Neural cell (in vitro differentiated cells): ENCODE measurements around the gene RCOR3. TPM values are rescaled to one million over a fixed set of nuclear protein-coding genes. Genes with fewer than 3 reads are reported as not detected.

Experiments
- H2AFZ ChIP-seq: fragments of 200-600, 300-800 bp; sonication (generic), shearing (Covaris generic); 2 replicates; pipeline ENCODE4 v1.6.0; 2014; ENCODE audit warnings: low read depth, mild to moderate bottlenecking, antibody characterized with exemption, low read length, moderate library complexity
- H3F3A ChIP-seq: fragments of 200-600 bp; shearing (Covaris generic); 2 replicates; pipeline ENCODE4 v1.6.1; 2016; ENCODE audit warnings: mild to moderate bottlenecking, moderate library complexity, mixed read lengths, antibody characterized with exemption, low read length; ENCODE audit not compliant: insufficient read depth, poor library complexity, severe bottlenecking
- H3K27ac ChIP-seq: fragments of 200-600, 300-800 bp; sonication (generic), shearing (Covaris generic); 2 replicates; pipeline ENCODE4 v1.5.1; 2014; ENCODE audit warnings: mild to moderate bottlenecking, low read length, moderate library complexity
- H3K27me3 ChIP-seq: fragments of 300-800, 200-600 bp; sonication (generic), shearing (Covaris generic); 2 replicates; pipeline ENCODE4 v1.6.0; 2014; ENCODE audit warnings: mild to moderate bottlenecking, low read depth, low read length, moderate library complexity; ENCODE audit not compliant: insufficient read depth
- H3K36me3 ChIP-seq: fragments of 300-800, 200-600 bp; sonication (generic), shearing (Covaris generic); 2 replicates; pipeline ENCODE4 v1.5.1; 2014; ENCODE audit warnings: mild to moderate bottlenecking, antibody characterized with exemption, low read length, moderate library complexity; ENCODE audit not compliant: insufficient read depth
- H3K4me2 ChIP-seq: fragments of 300-800, 200-600 bp; sonication (generic), shearing (Covaris generic); 2 replicates; pipeline ENCODE4 v1.6.0; 2014; ENCODE audit warnings: mild to moderate bottlenecking, low read length
- H3K4me3 ChIP-seq: fragments of 300-800, 200-600 bp; sonication (generic), shearing (Covaris generic); 2 replicates; pipeline ENCODE4 v1.5.1; 2014; ENCODE audit warnings: mild to moderate bottlenecking, low read length, moderate library complexity
- H3K79me2 ChIP-seq: fragments of 200-600 bp; shearing (Covaris generic); replicated peaks from 2 replicates; pipeline ENCODE4 v1.6.0; 2014; ENCODE audit warnings: mild to moderate bottlenecking, low read length, moderate library complexity; ENCODE audit not compliant: insufficient read depth
- H3K9ac ChIP-seq: fragments of 300-800, 200-600 bp; sonication (generic), shearing (Covaris generic); 2 replicates; pipeline ENCODE4 v1.6.1; 2016; ENCODE audit warnings: mild to moderate bottlenecking, low read length, mixed read lengths
- H3K9me2 ChIP-seq: fragments of 200-600 bp; shearing (Covaris generic); 2 replicates; pipeline ENCODE4 v1.6.1; 2016; ENCODE audit warnings: mild to moderate bottlenecking, low read length, mixed read lengths; ENCODE audit not compliant: insufficient read depth
- H3K9me3 ChIP-seq: fragments of 200-600, 300-800 bp; sonication (generic), shearing (Covaris generic); 2 replicates; pipeline ENCODE4 v1.6.1; 2016; ENCODE audit warnings: mild to moderate bottlenecking, mixed run types, low read length, moderate library complexity, mixed read lengths
- H4K20me1 ChIP-seq: fragments of 200-600 bp; shearing (Covaris generic); 2 replicates; pipeline ENCODE4 v1.6.1; 2016; ENCODE audit warnings: mild to moderate bottlenecking, mixed run types; ENCODE audit not compliant: insufficient read depth
- EP300 ChIP-seq: fragments of 450-650 bp; conservative IDR thresholded peaks from 2 replicates; pipeline ENCODE4 v1.6.1; 2014; ENCODE audit warnings: antibody characterized with exemption, mild to moderate bottlenecking, moderate library complexity; ENCODE audit not compliant: poor library complexity, severe bottlenecking
- EZH2 ChIP-seq: fragments of 200-600, 300-800 bp; shearing (Covaris generic), sonication (generic); IDR thresholded peaks from 2 replicates; pipeline ENCODE4 v1.6.1; 2014; ENCODE audit warnings: antibody characterized with exemption, low read length, borderline replicate concordance, mild to moderate bottlenecking; ENCODE audit not compliant: insufficient read depth, poor library complexity, severe bottlenecking
- MXI1 ChIP-seq: fragments of 450-650 bp; conservative IDR thresholded peaks from 2 replicates; pipeline ENCODE4 v1.6.1; 2014; ENCODE audit warnings: antibody characterized with exemption, mild to moderate bottlenecking; ENCODE audit not compliant: poor library complexity, severe bottlenecking
- POLR2AphosphoS5 ChIP-seq: IDR thresholded peaks from 2 replicates; pipeline ENCODE4 v1.6.1; 2012
- RAD21 ChIP-seq: fragments of 450-650 bp; conservative IDR thresholded peaks from 2 replicates; pipeline ENCODE4 v1.6.1; 2014; ENCODE audit warnings: antibody characterized with exemption, mild to moderate bottlenecking, moderate library complexity
- SMC3 ChIP-seq: fragments of 450-650 bp; conservative IDR thresholded peaks from 2 replicates; pipeline ENCODE4 v1.6.1; 2014; ENCODE audit warnings: antibody characterized with exemption, mild to moderate bottlenecking, moderate library complexity; ENCODE audit not compliant: poor library complexity
- TAF1 ChIP-seq: IDR thresholded peaks from 2 replicates; pipeline ENCODE4 v1.6.1; 2012; ENCODE audit warnings: low read depth
- polyA plus RNA-seq: library from polyadenylated mRNA; depleted of rRNA; stranded (reverse); fragments of >200 nt; gene quantifications from 2 replicates; pipeline ENCODE4 v1.2.3, GENCODE V29; 2014
- TF ChIP-seq, protein P1 (sequence below): IDR thresholded peaks from 2 replicates; pipeline ENCODE4 v1.6.1; 2012; ENCODE audit warnings: borderline replicate concordance
- TF ChIP-seq, protein P2 (sequence below): fragments of 450-650 bp; IDR thresholded peaks from 2 replicates; pipeline ENCODE4 v1.5.1; 2014; ENCODE audit warnings: antibody characterized with exemption, mild to moderate bottlenecking, moderate library complexity; ENCODE audit not compliant: poor library complexity, severe bottlenecking

The RCOR3 gene
- polyA plus RNA-seq, 1 donor from 2014 or later = 61.6 TPM

- no peak overlapping the region for H3K9ac ChIP-seq
- H3K9me3 ChIP-seq = no peaks in the 10 kb centered on the region
- no peaks in the 10 kb centered on the region for H3K79me2 ChIP-seq
- TF ChIP-seq EZH2 = no peak
- TF ChIP-seq POLR2AphosphoS5 = no peak
- TF ChIP-seq EP300 = no peak
- TF ChIP-seq RAD21 = no peak
- no peak for TF ChIP-seq TAF1
- TF ChIP-seq, protein P1, sequence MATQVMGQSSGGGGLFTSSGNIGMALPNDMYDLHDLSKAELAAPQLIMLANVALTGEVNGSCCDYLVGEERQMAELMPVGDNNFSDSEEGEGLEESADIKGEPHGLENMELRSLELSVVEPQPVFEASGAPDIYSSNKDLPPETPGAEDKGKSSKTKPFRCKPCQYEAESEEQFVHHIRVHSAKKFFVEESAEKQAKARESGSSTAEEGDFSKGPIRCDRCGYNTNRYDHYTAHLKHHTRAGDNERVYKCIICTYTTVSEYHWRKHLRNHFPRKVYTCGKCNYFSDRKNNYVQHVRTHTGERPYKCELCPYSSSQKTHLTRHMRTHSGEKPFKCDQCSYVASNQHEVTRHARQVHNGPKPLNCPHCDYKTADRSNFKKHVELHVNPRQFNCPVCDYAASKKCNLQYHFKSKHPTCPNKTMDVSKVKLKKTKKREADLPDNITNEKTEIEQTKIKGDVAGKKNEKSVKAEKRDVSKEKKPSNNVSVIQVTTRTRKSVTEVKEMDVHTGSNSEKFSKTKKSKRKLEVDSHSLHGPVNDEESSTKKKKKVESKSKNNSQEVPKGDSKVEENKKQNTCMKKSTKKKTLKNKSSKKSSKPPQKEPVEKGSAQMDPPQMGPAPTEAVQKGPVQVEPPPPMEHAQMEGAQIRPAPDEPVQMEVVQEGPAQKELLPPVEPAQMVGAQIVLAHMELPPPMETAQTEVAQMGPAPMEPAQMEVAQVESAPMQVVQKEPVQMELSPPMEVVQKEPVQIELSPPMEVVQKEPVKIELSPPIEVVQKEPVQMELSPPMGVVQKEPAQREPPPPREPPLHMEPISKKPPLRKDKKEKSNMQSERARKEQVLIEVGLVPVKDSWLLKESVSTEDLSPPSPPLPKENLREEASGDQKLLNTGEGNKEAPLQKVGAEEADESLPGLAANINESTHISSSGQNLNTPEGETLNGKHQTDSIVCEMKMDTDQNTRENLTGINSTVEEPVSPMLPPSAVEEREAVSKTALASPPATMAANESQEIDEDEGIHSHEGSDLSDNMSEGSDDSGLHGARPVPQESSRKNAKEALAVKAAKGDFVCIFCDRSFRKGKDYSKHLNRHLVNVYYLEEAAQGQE = no peak
- no peak for TF ChIP-seq SMC3
- TF ChIP-seq, protein P2, sequence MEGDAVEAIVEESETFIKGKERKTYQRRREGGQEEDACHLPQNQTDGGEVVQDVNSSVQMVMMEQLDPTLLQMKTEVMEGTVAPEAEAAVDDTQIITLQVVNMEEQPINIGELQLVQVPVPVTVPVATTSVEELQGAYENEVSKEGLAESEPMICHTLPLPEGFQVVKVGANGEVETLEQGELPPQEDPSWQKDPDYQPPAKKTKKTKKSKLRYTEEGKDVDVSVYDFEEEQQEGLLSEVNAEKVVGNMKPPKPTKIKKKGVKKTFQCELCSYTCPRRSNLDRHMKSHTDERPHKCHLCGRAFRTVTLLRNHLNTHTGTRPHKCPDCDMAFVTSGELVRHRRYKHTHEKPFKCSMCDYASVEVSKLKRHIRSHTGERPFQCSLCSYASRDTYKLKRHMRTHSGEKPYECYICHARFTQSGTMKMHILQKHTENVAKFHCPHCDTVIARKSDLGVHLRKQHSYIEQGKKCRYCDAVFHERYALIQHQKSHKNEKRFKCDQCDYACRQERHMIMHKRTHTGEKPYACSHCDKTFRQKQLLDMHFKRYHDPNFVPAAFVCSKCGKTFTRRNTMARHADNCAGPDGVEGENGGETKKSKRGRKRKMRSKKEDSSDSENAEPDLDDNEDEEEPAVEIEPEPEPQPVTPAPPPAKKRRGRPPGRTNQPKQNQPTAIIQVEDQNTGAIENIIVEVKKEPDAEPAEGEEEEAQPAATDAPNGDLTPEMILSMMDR = no peak
- TF ChIP-seq MXI1 = no peak
- no peak overlapping the region for H3K27ac ChIP-seq
- no peak overlapping the region for H3K4me2 ChIP-seq
- H3K36me3 ChIP-seq = no peaks in the 10 kb centered on the region
- H3K4me3 ChIP-seq = no peak overlapping the region
- no peaks in the 10 kb centered on the region for H3K27me3 ChIP-seq
- no peaks in the 10 kb centered on the region for H4K20me1 ChIP-seq
- no peaks in the 10 kb centered on the region for H3K9me2 ChIP-seq
- no peak overlapping the region for H2AFZ ChIP-seq
- no peaks in the 10 kb centered on the region for H3F3A ChIP-seq
Measured at GRCh38 chr1:211333906-211334305, 74.7 kb downstream of the RCOR3 start.

- TF ChIP-seq, protein P1 = no peak
Measured at GRCh38 chr1:211334986-211335385, 75.8 kb downstream of the RCOR3 start.

More at GRCh38 chr1:211334986-211335385, 75.8 kb downstream of the RCOR3 start:
- H3K27me3 ChIP-seq = no peaks in the 10 kb centered on the region
- H2AFZ ChIP-seq = no peak overlapping the region
- no peak overlapping the region for H3K4me2 ChIP-seq
- H3K4me3 ChIP-seq = no peak overlapping the region
- no peaks in the 10 kb centered on the region for H3F3A ChIP-seq
- H3K79me2 ChIP-seq = no peaks in the 10 kb centered on the region
- H3K9ac ChIP-seq = no peak overlapping the region
- no peaks in the 10 kb centered on the region for H3K9me3 ChIP-seq
- H4K20me1 ChIP-seq = no peaks in the 10 kb centered on the region
- no peak overlapping the region for H3K27ac ChIP-seq
- no peaks in the 10 kb centered on the region for H3K36me3 ChIP-seq
- H3K9me2 ChIP-seq = no peaks in the 10 kb centered on the region
